HG03095 (cell line): ENCODE measurements around the gene MMEL1.
"Not testable (repeated sequence)": the region's sequence is repeated elsewhere in the genome, so short reads cannot be mapped to it uniquely, and the experiment has no call there.

Source experiments
- ATAC-seq: cut with Tn5 transposase; IDR thresholded peaks from one replicate; pipeline ENCODE4 v1.9.1; 2021; ENCODE audit warnings: moderate library complexity; ENCODE audit not compliant: unreplicated experiment

The MMEL1 gene

DNA sequence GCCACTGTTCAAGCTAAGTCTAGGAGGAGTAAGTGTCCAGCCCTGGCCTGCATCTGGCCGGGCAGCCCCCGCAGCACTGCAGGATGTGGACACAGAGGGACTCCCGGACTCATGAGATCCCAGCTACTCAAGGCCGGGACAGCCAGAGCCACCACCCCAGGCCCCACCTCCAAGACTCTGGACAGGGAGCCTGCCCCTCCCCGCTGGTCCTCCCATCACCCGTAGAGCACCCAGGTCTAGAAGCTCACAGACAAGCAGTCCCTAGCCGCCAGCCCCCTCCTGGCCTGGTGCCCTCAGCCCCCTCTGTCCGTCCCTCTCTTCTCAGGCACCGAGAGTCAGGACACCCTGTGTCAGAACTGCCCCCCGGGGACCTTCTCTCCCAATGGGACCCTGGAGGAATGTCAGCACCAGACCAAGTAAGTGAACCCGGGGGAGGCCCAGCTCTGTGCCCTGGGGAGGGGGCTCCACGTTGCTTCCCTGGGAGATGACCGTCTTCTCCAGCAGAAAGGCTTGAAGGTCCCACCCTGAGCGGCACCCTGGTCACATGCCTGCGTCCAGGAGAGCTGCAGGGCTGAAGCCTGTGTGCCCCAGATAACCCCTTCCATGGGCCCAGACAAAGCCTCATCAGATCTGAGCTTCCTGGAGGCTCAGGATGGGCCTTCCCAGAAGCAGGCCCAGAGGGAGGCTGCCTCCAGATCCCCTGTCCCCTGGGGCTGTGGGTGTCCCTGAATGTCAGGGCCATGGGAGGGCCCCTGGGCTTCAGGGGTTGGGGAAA, 72.3 kb downstream of the MMEL1 start:
- no peak for ATAC-seq

DNA sequence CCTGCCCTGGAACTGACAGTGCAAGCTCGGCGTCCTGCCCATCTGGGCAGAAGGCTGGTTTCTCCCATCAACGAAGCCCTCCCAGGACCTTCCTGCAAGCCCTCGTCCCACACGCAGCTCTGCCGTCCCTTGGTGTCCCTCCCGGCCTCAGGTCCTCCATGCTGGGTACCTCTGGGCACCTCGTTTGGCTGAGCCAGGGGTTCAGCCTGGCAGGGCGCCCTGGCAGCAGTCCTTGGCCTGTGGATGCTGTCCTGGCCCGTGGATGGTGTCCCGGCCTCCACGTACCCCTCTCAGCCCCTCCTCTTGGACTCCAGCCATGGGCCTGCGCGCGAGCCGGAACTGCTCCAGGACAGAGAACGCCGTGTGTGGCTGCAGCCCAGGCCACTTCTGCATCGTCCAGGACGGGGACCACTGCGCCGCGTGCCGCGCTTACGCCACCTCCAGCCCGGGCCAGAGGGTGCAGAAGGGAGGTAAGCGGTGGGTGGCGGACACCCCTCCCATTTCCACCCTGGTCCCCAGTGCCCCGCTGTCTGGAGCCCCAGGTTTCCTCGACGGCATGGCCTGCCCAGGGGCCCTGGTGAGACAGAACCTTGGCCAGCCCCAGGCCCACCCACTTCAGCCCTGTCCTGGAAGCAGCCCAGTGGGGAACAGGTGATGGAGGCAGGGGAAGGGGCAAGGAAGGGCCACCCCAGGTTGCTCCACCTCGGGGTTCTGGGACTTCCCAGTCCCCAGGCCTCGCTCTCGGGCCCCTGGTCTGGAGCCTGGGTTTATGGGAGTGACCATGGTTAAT, 73.1 kb downstream of the MMEL1 start:
- ATAC-seq, result no peak

- ATAC-seq, result no peak
These were observed 74.0 kb downstream of the MMEL1 start for GRCh38 chr1:2558861-2559260.

DNA sequence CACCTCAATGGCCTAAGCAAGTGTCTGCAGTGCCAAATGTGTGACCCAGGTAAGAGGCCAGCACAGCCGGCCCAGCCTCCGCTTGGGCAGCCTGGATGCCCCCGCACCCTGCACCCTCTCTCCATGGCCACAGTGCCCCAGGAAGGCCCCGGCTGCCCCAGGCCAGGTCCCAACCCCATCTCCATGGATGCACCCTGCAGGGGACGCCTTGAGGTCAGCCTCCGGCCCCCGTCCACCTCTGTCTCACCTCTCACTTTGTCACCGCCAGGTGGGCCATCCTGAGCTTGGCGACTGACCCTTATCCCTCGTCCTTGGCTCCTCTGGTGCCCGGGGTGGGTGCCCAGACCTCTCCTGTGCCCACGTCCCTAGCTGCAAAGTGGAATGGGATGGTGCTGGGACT, 74.4 kb downstream of the MMEL1 start:
- no peak for ATAC-seq

GRCh38 chr1:2557482-2558400, 75.1 kb downstream of the MMEL1 start:
- no peak for ATAC-seq

DNA sequence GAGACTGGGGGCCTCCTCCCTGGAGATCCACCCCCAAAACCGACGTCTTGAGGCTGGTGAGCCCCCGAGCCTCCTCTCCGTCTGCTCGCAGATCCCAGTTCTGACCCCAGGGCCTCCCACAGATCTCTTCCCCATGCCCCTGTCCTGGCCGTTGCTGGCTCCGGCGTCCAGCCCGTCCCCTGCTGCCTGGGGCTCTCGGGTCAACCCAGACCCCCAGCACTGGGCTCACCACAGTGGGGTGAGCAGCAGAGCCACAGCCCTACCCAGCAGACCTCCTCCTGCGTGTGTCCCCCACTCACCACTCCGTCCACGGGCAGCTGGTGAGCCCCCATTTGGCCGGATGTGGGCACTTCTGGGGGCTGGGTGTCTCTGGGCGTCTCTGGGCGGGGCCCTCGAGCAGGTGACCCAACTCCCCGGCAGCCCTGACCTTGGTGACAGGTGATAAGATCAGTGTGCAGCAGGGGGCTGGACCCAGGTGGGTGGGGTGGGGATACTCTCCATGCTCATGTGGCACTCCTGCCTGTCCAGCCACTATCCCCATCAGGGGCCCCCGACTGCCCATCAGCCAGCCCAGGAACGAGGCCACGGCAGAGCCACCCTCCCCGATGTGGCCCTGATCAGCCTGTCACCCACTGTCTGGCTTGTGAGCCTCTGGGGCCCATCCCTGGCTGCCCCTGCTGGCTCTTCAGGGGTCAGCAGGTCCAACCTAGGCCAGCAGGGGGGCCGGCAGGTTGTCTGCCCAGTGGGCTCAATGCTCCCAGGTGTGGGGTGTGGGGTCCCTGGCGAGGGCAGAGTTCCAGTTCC, 75.9 kb downstream of the MMEL1 start:
- ATAC-seq, result no peak

DNA sequence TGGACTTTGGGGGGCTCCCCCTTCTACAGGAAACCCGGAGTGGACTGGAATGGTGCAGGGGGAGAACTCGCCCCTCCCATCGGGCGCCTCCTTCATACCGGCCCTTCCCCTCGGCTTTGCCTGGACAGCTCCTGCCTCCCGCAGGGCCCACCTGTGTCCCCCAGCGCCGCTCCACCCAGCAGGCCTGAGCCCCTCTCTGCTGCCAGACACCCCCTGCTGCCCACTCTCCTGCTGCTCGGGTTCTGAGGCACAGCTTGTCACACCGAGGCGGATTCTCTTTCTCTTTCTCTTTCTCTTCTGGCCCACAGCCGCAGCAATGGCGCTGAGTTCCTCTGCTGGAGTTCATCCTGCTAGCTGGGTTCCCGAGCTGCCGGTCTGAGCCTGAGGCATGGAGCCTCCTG, 76.5 kb downstream of the MMEL1 start, which contains the start of gene TNFRSF14:
TSS of gene TNFRSF14 (plus strand) at position 95 of the 401 bp plus-strand sequence. CDS start at position 389, 294 bp downstream.
- peak; percentile 22 for ATAC-seq

- ATAC-seq, result peak; percentile 28
These were observed 77.1 kb downstream of the MMEL1 start for GRCh38 chr1:2555634-2556276.

DNA sequence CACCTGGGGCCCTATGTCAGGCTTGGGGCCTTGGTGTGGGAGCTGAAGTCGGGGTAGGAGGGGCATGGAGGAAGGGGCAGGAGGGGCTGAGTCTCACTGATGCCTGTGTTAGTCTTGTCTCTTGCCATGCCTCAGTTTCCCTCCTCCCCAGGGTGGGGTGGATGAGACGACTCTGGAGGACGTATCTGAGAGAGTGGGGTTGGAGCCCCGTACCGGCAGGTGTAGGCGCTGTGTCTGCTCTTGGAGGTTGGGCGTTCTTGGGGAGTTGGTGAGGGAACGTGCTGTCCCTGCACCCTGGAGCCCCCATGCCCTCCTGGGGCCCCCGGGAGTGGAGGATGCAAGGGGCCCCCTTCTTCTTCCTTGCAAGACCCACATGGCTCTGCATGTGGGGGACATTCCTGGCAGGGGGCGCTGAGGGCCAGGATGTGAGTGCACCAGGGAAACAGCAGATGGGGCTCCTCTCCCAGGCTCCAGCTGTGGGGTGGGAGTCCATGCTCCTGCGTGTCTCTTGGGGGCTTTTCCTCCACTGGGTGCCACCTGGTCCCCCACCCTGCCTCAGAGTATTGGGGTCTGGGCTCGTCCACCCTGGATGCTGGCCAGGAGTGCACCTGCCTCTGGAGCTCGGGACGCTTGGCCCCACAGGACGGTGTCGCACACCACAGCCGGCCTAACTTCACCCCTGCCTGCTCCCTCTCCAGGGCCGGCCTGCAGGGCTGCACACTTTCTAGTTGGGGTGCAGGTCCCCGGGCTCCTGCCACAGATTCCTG, 78.0 kb downstream of the MMEL1 start:
- ATAC-seq, result no peak

GRCh38 chr1:2553871-2554620, 78.8 kb downstream of the MMEL1 start:
- ATAC-seq, result no peak

- not testable (repeated sequence) for ATAC-seq
These were observed 79.7 kb downstream of the MMEL1 start for GRCh38 chr1:2553076-2553475.

GRCh38 chr1:2552189-2552588, 80.6 kb downstream of the MMEL1 start:
- ATAC-seq, result no peak

DNA sequence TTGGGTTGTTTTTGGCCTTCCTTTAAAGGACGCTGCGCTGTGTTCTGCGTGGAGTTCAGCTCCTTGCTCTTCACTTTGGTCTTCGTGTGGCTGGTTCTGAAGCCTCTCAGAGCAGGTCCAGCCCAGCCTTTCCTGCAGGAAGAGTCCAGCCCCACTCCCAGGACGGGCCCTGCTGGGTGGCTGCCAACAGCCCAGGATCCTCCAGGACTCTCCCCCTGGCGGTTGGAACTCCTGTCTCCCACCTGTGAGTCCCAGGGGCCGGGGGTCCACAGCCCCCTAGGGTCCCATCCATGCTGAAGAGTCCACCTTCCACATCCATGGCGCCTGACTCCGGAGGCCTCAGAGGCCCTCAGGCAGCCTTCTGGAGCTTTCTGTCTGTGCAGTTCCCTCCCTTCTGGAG, 81.3 kb downstream of the MMEL1 start:
- ATAC-seq, result not testable (repeated sequence)

- ATAC-seq, result not testable (repeated sequence)
These were observed 82.4 kb downstream of the MMEL1 start for GRCh38 chr1:2550309-2550861.

DNA sequence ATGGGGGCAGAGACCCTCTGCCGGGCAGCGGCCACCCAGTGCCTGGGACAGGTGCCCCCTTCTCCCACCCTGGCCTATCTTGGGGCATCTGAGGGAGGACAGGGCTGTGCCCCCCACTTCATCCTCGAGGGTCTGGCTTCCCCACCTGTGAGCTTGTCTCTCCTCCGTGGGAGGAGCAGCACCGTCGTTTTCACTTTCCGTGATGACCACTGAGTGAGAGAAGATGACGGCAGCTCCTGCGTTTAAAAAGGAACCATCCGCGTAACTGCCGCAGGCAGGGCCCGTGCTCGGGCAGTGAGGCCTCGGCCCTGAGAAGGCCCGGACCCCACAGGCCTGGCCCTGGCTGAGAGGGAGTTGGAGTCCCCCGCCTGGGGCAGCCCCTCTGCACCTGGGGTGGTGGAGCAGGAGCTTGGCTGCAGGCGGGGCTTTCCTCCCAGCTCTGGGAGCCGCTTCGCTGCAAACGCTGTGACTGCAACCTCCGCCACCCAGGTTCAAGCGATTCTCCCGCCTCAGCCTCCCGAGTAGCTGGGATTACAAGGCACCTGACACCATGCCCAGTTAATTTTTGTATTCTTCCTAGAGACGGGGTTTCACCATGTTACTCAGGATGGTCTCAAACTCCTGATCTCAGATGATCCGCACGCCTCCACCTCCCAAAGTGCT, 83.3 kb downstream of the MMEL1 start:
- not testable (repeated sequence) for ATAC-seq

- no peak for ATAC-seq
These were observed 84.7 kb downstream of the MMEL1 start for GRCh38 chr1:2548068-2548589.
